GM12892 (cell line): Measurements from ENCODE around the gene CELF1.

Experiments
- POLR2A ChIP-seq: IDR thresholded peaks from 2 replicates; pipeline ENCODE4 v1.6.1; 2011; ENCODE audit warnings: low read depth, low read length, control low read depth
- POLR2AphosphoS5 ChIP-seq: IDR thresholded peaks from 2 replicates; pipeline ENCODE4 v1.6.1; 2011; ENCODE audit warnings: low read depth, low read length, control low read depth

DNA sequence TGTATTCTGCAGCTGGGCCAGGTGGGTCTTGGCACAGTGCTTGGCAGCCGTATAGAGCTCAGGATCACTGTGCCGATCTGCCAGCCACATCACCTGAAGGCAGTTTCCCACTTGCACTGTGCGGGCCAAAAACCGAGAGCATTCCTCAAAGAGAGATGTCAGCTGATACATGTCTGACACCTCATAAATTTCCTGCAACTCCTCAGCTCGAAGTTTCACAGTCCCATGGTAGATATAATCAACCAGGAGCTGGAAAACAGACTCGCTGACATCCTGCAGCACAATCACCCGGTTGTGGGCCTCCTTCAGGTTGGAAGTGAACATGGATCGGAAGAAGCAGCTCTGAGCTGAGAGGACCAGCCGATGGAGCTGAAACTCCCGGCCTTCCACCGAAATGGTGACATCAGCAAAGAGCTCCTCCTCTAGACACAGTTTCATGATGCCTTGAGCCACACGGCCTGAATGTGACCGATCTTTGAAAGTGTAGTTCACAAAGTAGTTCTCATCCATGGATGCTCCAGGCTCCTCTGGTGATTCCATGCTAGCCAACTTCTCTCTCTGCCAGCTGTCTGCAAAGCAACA, 24.6 kb upstream of the CELF1 start:
- TF ChIP-seq POLR2AphosphoS5 (no peak), POLR2A (no peak)
